NCI-H2196 (cell line): ENCODE data around the gene SLC66A2.
A peak's percentile ranks its signal among the peaks of the same experiment; 100 is the strongest.
"Not testable (repeated sequence)": the region's sequence is repeated elsewhere in the genome, so short reads cannot be mapped to it uniquely, and the experiment has no call there.

Experiments
- DNase-seq: peaks from one replicate; lab custom pipeline; 2025; ENCODE audit not compliant: unreplicated experiment; lab: John Stamatoyannopoulos, UW

The SLC66A2 gene

GRCh38 chr18:79883461-79884293 is 67.8 kb downstream of the SLC66A2 start:
- no peak for DNase-seq

- no peak for DNase-seq
Observed at GRCh38 chr18:79882522-79883241, 68.8 kb downstream of the SLC66A2 start.

- no peak for DNase-seq
Observed at GRCh38 chr18:79881695-79882094, 69.8 kb downstream of the SLC66A2 start.

GRCh38 chr18:79879566-79879965 is 71.9 kb downstream of the SLC66A2 start:
- no peak for DNase-seq

- DNase-seq: no peak
Observed at GRCh38 chr18:79878741-79879378, 72.6 kb downstream of the SLC66A2 start.

GRCh38 chr18:79878246-79878645 is 73.2 kb downstream of the SLC66A2 start:
- DNase-seq: not testable (repeated sequence)

- DNase-seq: no peak
Observed at GRCh38 chr18:79877163-79878091, 74.0 kb downstream of the SLC66A2 start.

GRCh38 chr18:79876497-79876896 is 75.0 kb downstream of the SLC66A2 start:
- no peak for DNase-seq

GRCh38 chr18:79875931-79876461 is 75.5 kb downstream of the SLC66A2 start:
- no peak for DNase-seq

- no peak for DNase-seq
Observed at GRCh38 chr18:79875531-79875919, 75.9 kb downstream of the SLC66A2 start.

- no peak for DNase-seq
Observed at GRCh38 chr18:79874553-79875530, 76.6 kb downstream of the SLC66A2 start.

GRCh38 chr18:79873449-79874110 is 77.9 kb downstream of the SLC66A2 start:
- no peak for DNase-seq

GRCh38 chr18:79872527-79873444 is 78.7 kb downstream of the SLC66A2 start:
- DNase-seq: no peak

- DNase-seq: no peak
Observed at GRCh38 chr18:79871481-79872091, 79.9 kb downstream of the SLC66A2 start.

GRCh38 chr18:79871026-79871390 is 80.4 kb downstream of the SLC66A2 start:
- DNase-seq: no peak

GRCh38 chr18:79870301-79871025 is 81.0 kb downstream of the SLC66A2 start:
- DNase-seq: peak; percentile 9
